ELR (cell line): ENCODE data around the gene EP400.

Experiments used
- DNase-seq: peaks from one replicate; pipeline ENCODE4 v3.0.0-alpha.2; 2015; ENCODE audit warnings: low read depth

The EP400 gene, protein sequence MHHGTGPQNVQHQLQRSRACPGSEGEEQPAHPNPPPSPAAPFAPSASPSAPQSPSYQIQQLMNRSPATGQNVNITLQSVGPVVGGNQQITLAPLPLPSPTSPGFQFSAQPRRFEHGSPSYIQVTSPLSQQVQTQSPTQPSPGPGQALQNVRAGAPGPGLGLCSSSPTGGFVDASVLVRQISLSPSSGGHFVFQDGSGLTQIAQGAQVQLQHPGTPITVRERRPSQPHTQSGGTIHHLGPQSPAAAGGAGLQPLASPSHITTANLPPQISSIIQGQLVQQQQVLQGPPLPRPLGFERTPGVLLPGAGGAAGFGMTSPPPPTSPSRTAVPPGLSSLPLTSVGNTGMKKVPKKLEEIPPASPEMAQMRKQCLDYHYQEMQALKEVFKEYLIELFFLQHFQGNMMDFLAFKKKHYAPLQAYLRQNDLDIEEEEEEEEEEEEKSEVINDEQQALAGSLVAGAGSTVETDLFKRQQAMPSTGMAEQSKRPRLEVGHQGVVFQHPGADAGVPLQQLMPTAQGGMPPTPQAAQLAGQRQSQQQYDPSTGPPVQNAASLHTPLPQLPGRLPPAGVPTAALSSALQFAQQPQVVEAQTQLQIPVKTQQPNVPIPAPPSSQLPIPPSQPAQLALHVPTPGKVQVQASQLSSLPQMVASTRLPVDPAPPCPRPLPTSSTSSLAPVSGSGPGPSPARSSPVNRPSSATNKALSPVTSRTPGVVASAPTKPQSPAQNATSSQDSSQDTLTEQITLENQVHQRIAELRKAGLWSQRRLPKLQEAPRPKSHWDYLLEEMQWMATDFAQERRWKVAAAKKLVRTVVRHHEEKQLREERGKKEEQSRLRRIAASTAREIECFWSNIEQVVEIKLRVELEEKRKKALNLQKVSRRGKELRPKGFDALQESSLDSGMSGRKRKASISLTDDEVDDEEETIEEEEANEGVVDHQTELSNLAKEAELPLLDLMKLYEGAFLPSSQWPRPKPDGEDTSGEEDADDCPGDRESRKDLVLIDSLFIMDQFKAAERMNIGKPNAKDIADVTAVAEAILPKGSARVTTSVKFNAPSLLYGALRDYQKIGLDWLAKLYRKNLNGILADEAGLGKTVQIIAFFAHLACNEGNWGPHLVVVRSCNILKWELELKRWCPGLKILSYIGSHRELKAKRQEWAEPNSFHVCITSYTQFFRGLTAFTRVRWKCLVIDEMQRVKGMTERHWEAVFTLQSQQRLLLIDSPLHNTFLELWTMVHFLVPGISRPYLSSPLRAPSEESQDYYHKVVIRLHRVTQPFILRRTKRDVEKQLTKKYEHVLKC (N-terminal part only)

GRCh38 chr12:131949431-131950181 is at the start of gene EP400:
Gene EP400 (plus strand): TSS chr12:131949942. CDS start chr12:131960620, 10,678 bp downstream.
- peak; percentile 97 for DNase-seq

GRCh38 chr12:131900397-131900796 is 49.3 kb upstream of the EP400 start:
- DNase-seq: no peak

DNA sequence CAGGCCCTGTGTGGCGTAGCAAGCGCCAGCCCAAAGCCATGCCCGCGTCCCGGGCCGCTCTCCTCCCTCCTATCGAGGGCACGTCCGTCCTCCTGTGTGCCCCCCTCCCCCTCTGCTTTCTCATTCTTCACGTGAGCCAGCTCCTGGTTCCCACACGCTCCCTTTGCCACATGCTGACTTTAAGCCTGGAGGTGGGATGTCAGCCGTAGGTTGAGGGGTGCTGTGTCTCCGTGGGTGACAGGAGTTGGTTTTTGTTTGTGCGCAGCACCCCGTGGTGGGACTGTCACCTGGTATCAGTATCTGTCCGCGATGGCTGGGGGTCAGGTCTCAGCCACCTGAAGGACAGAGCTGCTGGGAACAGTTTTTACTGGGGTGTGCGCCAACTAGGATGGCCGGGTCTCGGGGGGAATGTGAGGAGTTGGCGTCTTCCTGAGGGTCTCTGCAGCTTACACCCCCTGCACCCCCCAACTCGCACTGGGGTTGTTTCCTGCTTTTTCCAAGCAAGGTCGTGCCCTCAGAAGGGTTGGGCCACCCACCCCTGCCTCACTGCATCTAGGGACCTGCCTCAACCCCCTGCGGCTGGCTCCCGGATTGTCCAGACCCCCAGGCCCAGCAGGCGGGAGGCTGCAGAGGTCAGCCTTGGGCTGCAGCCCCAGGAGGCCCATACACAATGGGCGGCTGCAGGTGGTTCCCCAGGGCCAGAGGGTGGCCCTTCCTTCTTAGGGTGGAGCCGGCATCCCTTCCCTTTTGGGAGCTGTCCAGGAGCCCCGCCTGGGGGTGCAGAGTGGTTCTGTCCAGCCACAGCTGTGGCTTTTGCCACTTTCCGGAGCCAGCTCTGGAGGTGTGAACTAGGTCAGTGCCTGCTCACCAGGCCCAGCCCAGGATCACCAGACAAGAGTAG is 48.1 kb upstream of the EP400 start:
- DNase-seq: no peak

- no peak for DNase-seq
These were observed 47.2 kb upstream of the EP400 start for GRCh38 chr12:131902332-131903241.

- no peak for DNase-seq
These were observed 46.2 kb upstream of the EP400 start for GRCh38 chr12:131903270-131904255.

GRCh38 chr12:131904346-131904745 is 45.4 kb upstream of the EP400 start:
- DNase-seq: no peak

DNA sequence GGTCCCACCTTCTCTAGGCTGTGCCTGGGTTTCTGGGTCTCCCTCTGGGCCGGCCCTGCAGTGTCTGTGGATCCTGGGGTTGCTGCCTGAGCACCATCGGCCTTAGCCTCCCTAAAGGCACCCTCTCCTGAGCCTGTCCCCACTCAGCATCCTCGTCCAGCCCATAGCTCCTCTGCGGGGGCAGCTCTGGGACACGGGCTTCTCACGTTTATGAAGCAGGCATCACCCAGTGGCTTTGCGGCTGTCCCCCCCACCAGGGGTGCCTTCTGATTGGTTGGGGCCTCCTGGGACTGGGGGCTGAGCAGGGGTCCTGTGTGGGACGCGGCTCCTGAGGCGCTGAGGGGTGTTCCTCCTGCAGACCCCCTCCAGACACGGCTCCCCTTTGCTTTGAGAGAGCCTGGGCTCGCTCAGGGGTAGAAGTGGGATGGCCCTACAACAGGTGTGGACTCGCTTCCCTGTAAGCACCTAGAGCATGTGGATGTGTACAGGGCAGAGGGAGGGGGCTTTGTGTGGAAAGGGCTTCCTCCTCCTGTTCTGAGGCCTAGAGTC is 44.6 kb upstream of the EP400 start:
- DNase-seq: no peak

GRCh38 chr12:131905630-131906091 is 44.1 kb upstream of the EP400 start:
- no peak for DNase-seq

DNA sequence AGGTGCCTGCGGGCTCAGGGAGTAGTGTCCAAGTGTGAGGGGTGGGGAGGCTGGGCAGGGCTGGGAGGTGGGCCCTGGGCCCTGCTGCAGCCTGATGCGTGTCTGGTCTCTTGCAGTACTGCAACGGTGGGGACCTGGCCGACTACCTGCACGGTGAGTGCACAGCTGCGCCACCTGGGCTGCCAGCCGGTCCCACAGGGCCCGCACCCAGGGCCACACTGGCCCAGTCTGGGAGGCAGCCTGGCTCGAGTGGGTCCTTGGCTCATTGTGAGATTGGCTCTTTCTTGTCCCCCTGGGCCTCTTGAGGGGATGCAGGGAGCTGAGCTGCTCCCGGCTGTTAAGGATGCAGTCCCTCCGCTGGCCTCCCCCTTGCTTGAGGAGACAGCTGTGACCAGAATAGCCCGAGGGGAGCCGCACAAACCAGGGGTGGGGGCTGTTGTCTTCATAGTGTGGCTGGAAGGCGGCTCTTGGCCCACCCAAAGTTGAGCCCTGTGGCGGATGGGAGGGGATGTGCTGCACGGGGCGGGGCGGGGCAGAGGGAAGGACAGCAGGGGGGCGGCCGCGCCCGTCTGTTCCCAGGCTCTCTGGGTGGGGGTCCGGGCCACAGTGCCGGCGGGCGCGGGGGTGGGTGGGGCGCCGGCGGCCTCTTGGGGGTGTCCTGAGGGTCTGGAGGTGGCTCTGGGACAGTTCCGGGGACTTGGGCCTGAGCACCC is 42.2 kb upstream of the EP400 start:
- DNase-seq: no peak

DNA sequence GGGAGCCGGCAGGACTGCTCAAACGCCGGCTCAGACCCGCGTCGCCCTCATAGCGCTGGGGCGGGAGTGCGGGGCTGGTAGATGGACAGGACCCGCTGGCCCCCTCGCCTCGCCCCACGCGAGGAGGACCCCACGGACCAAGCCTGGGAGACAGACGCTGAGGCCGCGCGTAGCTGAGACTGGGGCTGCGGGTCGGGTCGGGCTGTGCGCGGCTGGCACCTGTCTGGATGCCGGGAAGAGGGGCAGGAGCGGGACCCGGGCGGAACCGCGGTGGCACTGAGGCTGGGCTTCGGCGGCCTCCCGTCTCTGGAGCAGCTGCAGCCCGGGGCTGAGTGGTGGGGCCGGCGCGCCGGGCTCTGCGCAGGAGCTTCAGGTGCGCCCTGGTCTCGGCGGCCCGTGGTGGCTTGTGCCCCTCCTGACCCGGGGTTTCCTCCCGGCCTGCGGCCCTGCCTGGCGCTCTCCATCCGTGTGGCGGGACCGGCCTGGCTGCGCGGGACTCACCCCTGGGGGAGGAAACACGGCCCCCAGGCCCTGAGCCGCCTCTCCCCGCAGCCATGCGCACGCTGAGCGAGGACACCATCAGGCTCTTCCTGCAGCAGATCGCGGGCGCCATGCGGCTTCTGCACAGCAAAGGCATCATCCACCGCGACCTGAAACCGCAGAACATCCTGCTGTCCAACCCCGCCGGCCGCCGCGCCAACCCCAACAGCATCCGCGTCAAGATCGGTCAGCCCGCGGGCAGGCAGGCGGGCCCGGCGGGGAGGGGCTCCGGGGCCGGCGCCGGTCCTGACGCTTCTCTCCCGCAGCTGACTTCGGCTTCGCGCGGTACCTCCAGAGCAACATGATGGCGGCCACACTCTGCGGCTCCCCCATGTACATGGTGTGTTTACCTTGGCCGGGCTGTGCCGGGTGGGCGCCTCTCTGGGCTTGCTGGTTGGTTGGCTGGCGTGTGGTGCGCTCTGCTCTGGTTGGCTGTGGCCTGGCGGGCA is 41.4 kb upstream of the EP400 start:
- DNase-seq: no peak

DNA sequence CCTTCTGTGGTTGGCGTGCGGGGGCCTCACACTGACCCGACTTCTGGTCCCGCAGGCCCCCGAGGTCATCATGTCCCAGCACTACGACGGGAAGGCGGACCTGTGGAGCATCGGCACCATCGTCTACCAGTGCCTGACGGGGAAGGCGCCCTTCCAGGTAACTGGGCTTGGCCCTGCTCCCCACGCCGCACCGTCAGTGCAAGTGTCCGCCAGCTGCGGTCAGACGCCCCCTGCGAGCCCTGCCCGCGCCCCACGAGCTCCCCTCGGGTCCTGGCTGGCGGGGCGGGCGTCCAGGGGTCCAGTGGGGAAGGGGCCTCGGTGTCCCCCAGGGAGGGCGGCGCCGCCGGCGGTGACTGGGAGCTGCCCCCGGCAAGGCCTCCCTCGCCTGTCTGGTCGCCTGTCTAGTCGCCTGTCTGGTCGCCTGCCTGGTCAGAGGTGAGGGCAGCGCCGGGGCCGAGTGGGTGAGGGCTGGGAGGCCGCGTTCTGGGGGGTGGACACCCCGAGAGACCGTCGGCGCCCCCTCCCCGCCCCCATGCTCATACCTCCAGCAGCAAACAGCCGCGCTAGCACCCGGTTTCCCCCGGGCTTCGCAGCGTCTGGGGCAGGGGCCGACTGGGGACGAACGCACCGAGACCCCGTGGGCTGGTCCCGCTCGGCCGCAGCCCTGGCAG is 40.5 kb upstream of the EP400 start:
- no peak for DNase-seq

- DNase-seq: no peak
These were observed 40.0 kb upstream of the EP400 start for GRCh38 chr12:131909752-131910219.

DNA sequence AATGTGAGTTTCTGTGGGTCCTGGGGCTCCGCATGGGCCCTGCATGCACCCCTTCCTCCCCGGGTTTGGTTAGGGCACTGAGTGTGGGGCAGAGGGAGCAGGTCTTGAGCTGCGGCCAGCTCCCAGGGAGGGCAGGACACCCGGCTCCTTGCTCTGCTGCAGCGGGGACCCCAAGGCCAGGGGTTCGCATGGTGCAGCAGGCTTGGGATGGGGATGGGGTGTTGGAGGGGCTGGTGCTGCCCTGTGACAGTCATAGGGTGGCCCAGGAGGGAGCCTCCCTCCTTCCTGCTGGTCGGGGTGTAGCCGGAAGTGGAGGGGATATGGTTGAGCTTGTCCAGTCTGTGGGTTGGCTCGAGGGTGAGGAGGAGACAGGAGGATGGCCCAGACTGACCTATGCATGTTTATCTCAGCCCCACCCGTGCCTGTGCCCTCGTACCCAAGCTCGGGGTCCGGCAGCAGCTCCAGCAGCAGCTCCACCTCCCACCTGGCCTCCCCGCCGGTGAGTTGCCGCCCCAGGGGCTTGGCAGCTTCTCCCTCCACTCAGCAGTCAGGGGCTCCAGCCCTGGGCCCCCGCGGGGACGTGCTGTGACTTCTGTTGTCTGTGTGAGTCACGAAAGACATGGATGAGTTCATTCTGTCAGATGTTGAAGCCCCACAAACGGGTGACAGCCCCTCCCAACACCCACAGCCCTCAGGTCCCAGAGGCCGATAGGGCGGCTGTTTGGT is 39.3 kb upstream of the EP400 start:
- peak; percentile 33 for DNase-seq

DNA sequence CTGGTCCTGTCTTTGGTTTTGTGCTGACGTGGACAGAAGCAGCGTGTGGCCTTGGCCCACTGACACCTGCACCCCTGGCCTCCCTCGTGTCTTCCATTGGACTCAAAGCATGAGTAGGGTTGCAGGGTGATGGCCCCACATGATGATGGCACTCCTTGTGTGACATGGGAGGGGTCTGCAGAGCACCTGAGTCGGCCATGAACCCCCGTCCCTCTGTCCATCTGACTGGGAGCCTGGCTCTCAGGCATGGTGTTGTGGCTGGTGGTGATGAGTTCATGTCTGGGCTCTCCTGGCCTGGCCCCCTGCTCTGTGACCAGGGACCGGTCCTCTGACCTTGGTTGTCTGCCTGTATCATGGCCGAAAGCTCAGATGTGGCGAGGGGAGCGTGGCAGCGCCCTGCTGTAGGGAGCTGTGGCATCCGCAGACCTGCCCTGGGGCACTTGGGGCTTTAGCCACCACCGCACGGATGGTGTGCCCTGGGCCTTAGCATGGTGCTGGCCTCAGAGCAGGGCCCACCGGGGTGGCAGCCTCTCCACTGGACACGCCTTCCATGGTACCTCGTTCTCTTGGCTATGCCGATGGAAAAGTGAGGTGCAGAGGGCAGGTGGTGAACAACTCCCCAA is 38.6 kb upstream of the EP400 start:
- no peak for DNase-seq
